B cell (primary cell): Measurements from ENCODE around the gene MOV10L1. TPM values are rescaled to one million over a fixed set of nuclear protein-coding genes. Genes with fewer than 3 reads are reported as not detected.
A peak's percentile ranks its signal among the peaks of the same experiment; 100 is the strongest.

Experiments
- ATAC-seq: fragments of 200-7000 bp; cut with Tn5 transposase; one replicate; pipeline ENCODE4 v1.10.0; 2021; ENCODE audit warnings: low read depth, mild to moderate bottlenecking, moderate number of reproducible peaks, moderate library complexity
- CTCF ChIA-PET: fragments of 350-600 bp; sonication (Branson Sonifier 250); formaldehyde crosslinking; loops from one replicate; lab custom pipeline; 2021; ENCODE audit warnings: antibody characterized with exemption, inconsistent platforms; lab: Charles Lee
- POLR2A ChIA-PET: fragments of 350-600 bp; sonication (Branson Sonifier 250); formaldehyde crosslinking; loops from one replicate; lab custom pipeline; 2021; ENCODE audit warnings: antibody characterized with exemption; lab: Charles Lee
- DNase-seq: peaks from one replicate; pipeline ENCODE4 v3.0.0; 2013
- H2AFZ ChIP-seq: 2 replicates; pipeline ENCODE4 v1.6.1; 2012; ENCODE audit warnings: mild to moderate bottlenecking, low read depth, low read length; ENCODE audit not compliant: insufficient read depth, poor library complexity, severe bottlenecking
- H3K27ac ChIP-seq, 2 donors: 1 replicate in 1 of 2; 2 replicates in 1 of 2; pipeline ENCODE4 v1.5.1; 2012 to 2013; ENCODE audit warnings: low read length in 2 of 2, mild to moderate bottlenecking in 2 of 2, moderate library complexity in 1 of 2
- H3K27me3 ChIP-seq, 4 experiments: fragments of 200-600 bp in 1 of 4; sonication (generic) in 1 of 4; replicated peaks in 1 of 4; 1 replicate in 2 of 4; 2 replicates in 2 of 4; pipeline versions ENCODE4 v1.6.1 to v1.7.0; 2013 to 2016; ENCODE audit warnings: low read length in 3 of 4, mild to moderate bottlenecking in 2 of 4, mixed read lengths in 1 of 4, moderate library complexity in 1 of 4; ENCODE audit not compliant: insufficient read depth in 4 of 4, control insufficient read depth in 3 of 4; ENCODE audit errors: control extremely low read depth in 1 of 4
- H3K36me3 ChIP-seq, 2 experiments: replicated peaks in 1 of 2; 1 replicate in 1 of 2; 2 replicates in 1 of 2; pipeline versions ENCODE4 v1.6.1 to v1.7.1; 2013; ENCODE audit warnings: low read length in 1 of 2; ENCODE audit not compliant: insufficient read depth in 2 of 2, control insufficient read depth in 1 of 2; ENCODE audit errors: control extremely low read depth in 1 of 2, extremely low read depth in 1 of 2
- H3K4me1 ChIP-seq, 2 donors: fragments of 200-600 bp in 1 of 2; sonication (generic) in 1 of 2; 1 replicate in 1 of 2; 2 replicates in 1 of 2; pipeline versions ENCODE4 v1.5.1 to v1.6.1; 2013 to 2017; ENCODE audit warnings: low read length in 2 of 2; ENCODE audit not compliant: control insufficient read depth in 2 of 2, insufficient read depth in 2 of 2
- H3K4me2 ChIP-seq: replicated peaks from 2 replicates; pipeline ENCODE3; 2012; ENCODE audit warnings: mild to moderate bottlenecking, low read depth, low read length; ENCODE audit not compliant: poor library complexity, severe bottlenecking
- H3K4me3 ChIP-seq, 5 experiments: fragments of 200-600 bp in 1 of 5; sonication (generic) in 1 of 5; 1 replicate in 3 of 5; 2 replicates in 2 of 5; pipeline versions ENCODE4 v1.5.1 to v1.7.0; 2011 to 2016; ENCODE audit warnings: low read length in 4 of 5, mild to moderate bottlenecking in 4 of 5, low read depth in 2 of 5, control low read depth in 1 of 5, moderate library complexity in 1 of 5; ENCODE audit not compliant: insufficient read depth in 1 of 5; ENCODE audit errors: control extremely low read depth in 1 of 5, extremely low read depth in 1 of 5
- H3K79me2 ChIP-seq: fragments of 200-600 bp; sonication (generic); one replicate; pipeline ENCODE4 v1.6.0; 2016; ENCODE audit warnings: low read length; ENCODE audit not compliant: control insufficient read depth, insufficient read depth
- H3K9ac ChIP-seq: fragments of 200-600 bp; sonication (generic); 2 replicates; pipeline ENCODE4 v1.6.1; 2017; ENCODE audit warnings: mild to moderate bottlenecking, low read length, moderate library complexity
- H3K9me3 ChIP-seq, 3 donors: one replicate each; pipeline versions ENCODE4 v1.6.1 to v1.7.1; 2013; ENCODE audit warnings: low read length in 2 of 3; ENCODE audit not compliant: control insufficient read depth in 2 of 3, insufficient read depth in 1 of 3; ENCODE audit errors: control extremely low read depth in 1 of 3
- H4K20me1 ChIP-seq: 2 replicates; pipeline ENCODE4 v1.6.0; 2012; ENCODE audit warnings: mild to moderate bottlenecking, low read length; ENCODE audit not compliant: insufficient read depth, control insufficient read depth, poor library complexity, severe bottlenecking
- H3K27ac Mint-ChIP-seq: one replicate; pipeline ENCODE4 v1.8.0; 2021; ENCODE audit warnings: mixed read lengths
- H3K27me3 Mint-ChIP-seq: one replicate; pipeline ENCODE4 v1.8.0; 2021; ENCODE audit warnings: mixed read lengths
- H3K4me1 Mint-ChIP-seq: one replicate; pipeline ENCODE4 v1.8.0; 2021; ENCODE audit warnings: mixed read lengths
- H3K4me3 Mint-ChIP-seq: one replicate; pipeline ENCODE4 v1.8.0; 2021; ENCODE audit warnings: mixed read lengths
- H3K9me3 Mint-ChIP-seq: one replicate; pipeline ENCODE4 v1.8.0; 2022; ENCODE audit warnings: mixed read lengths; ENCODE audit not compliant: insufficient read depth
- CTCF ChIP-seq: fragments of 200-600 bp; IDR thresholded peaks from one replicate; pipeline ENCODE4 v1.8.0; 2022; ENCODE audit warnings: antibody characterized with exemption, mild to moderate bottlenecking
- EZH2 ChIP-seq: IDR thresholded peaks from 2 replicates; pipeline ENCODE4 v1.6.1; 2012; ENCODE audit warnings: borderline replicate concordance, low read depth, mild to moderate bottlenecking, moderate library complexity, low read length; ENCODE audit not compliant: insufficient read depth, poor library complexity, severe bottlenecking
- WGBS: methylation state at CpG from one replicate; pipeline ENCODE4 v1.1.5; 2013; ENCODE audit warnings: missing lambda C conversion rate; ENCODE audit not compliant: insufficient coverage; 5-methylcytosine and 5-hydroxymethylcytosine counted together
- intact Hi-C: fragments of 100-400 bp; cut with micrococcal nuclease; formaldehyde crosslinking; loops from one replicate; pipeline ENCODE4 v1.10.0; 2022
- polyA plus RNA-seq: library from polyadenylated mRNA; depleted of rRNA; stranded (reverse); fragments of >200 nt; gene quantifications from 2 replicates; pipeline ENCODE4 v1.2.3, GENCODE V29; 2012
- total RNA-seq, 2 donors: library from RNA; stranded (reverse); fragments of 120-200 nt in 1 of 2; gene quantifications; 1 replicate in 1 of 2; 2 replicates in 1 of 2; pipeline versions ENCODE4 v1.2.3 to v1.2.4, GENCODE V29; 2013 to 2022

MOV10L1 gene
- total and polyA plus RNA-seq, 2 donors (not counting 1 experiment from before 2014, with no cell fraction given), result not detected

- POLR2A ChIA-PET, result interaction anchor here (1.1 to 8.0 kb wide), 2 partner anchors 13 to 193 kb away, joined by 4 to 54 read pairs; no protein-coding TSS in a partner anchor
- Histone ChIP-seq H4K20me1 (no peaks in the 10 kb centered on the region), H3K79me2 (no peaks in the 10 kb centered on the region), H3K4me1 (peaks cover 27 to 35% of the 10 kb centered on the region in 2 donors), H3K9me3 (peaks cover 0 to 5% (median 0%) of the 10 kb centered on the region in 3 donors), H3K27me3 (peaks cover 0 to 3% (median 0%) of the 10 kb centered on the region in 4 experiments), H3K27ac (no peak overlapping the region), H3K4me3 (no peak overlapping the region), H3K36me3 (no peaks in the 10 kb centered on the region), H2AFZ (no peak overlapping the region), H3K4me2 (no peak overlapping the region), H3K9ac (no peak overlapping the region)
- 95% methylated on average over 83 of the region's 98 CpGs for WGBS
- peaks cover 13% of the 10 kb centered on the region for H3K27me3 Mint-ChIP-seq
- CTCF ChIA-PET, result no interaction called here
- peaks cover 30% of the 10 kb centered on the region for H3K4me1 Mint-ChIP-seq
- intact Hi-C loops, result no loop called here
- H3K4me3 Mint-ChIP-seq, result no peak overlapping the region
- no peaks in the 10 kb centered on the region for H3K9me3 Mint-ChIP-seq
- TF ChIP-seq EZH2 (no peak), CTCF (no peak)
- H3K27ac Mint-ChIP-seq, result peak overlapping the region; percentile 10
- DNase-seq (no peak), ATAC-seq (no peak)
These were observed 88.0 kb downstream of the MOV10L1 start for GRCh38 chr22:50177537-50178470.

GRCh38 chr22:50178471-50178864, 88.7 kb downstream of the MOV10L1 start:
- WGBS, result 91% methylated on average over 22 of the region's 22 CpGs

More at GRCh38 chr22:50178471-50178864, 88.7 kb downstream of the MOV10L1 start:
- Histone ChIP-seq H3K79me2 (no peaks in the 10 kb centered on the region), H3K9ac (no peak overlapping the region), H2AFZ (no peak overlapping the region), H3K36me3 (no peaks in the 10 kb centered on the region), H3K4me2 (no peak overlapping the region), H3K4me1 (peaks cover 22 to 28% of the 10 kb centered on the region in 2 donors), H3K27ac (no peak overlapping the region), H4K20me1 (no peaks in the 10 kb centered on the region), H3K4me3 (no peak overlapping the region), H3K9me3 (peaks cover 0 to 5% (median 0%) of the 10 kb centered on the region in 3 donors), H3K27me3 (peaks cover 0 to 9% (median 0%) of the 10 kb centered on the region in 4 experiments)
- ChIA-PET POLR2A (no interaction called here), CTCF (no interaction called here)
- TF ChIP-seq CTCF, result no peak
- TF ChIP-seq EZH2, result no peak
- Mint-ChIP-seq H3K4me3 (no peak overlapping the region), H3K4me1 (peaks cover 25% of the 10 kb centered on the region), H3K27me3 (peaks cover 13% of the 10 kb centered on the region), H3K9me3 (no peaks in the 10 kb centered on the region), H3K27ac (no peak overlapping the region)
- no peak for DNase-seq
- intact Hi-C loops, result no loop called here
- ATAC-seq, result no peak
